Measurements from ENCODE around the gene MGLL.

DNA sequence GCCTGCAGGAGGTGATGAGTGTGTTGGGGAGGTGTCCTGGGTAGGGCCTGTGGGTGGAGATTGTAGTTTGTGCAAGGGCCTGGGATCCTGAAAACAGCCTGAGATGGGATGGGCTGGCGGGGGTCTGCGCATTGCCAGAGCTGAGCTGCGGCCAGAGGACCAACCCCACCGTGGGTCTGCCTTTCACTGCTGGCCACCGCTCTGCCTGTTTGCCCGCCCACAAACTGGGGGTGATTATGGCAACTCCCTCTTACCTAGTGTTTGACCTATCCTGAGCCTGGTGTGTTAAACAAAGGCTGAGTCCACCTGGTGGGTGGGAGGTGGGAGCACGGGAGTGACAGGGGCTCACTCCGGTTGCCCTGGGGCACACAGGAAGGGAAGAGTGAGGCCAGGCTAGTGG lies 139.8 kb downstream of the MGLL start:
- TF ChIP-seq, protein P1, sequence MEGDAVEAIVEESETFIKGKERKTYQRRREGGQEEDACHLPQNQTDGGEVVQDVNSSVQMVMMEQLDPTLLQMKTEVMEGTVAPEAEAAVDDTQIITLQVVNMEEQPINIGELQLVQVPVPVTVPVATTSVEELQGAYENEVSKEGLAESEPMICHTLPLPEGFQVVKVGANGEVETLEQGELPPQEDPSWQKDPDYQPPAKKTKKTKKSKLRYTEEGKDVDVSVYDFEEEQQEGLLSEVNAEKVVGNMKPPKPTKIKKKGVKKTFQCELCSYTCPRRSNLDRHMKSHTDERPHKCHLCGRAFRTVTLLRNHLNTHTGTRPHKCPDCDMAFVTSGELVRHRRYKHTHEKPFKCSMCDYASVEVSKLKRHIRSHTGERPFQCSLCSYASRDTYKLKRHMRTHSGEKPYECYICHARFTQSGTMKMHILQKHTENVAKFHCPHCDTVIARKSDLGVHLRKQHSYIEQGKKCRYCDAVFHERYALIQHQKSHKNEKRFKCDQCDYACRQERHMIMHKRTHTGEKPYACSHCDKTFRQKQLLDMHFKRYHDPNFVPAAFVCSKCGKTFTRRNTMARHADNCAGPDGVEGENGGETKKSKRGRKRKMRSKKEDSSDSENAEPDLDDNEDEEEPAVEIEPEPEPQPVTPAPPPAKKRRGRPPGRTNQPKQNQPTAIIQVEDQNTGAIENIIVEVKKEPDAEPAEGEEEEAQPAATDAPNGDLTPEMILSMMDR (IDR thresholded peaks at IDR 0.05 in 2 of 3, conservative IDR thresholded peaks at IDR 0.05 in 1 of 3; ENCODE audit: borderline replicate concordance in 1 of 3, insufficient read depth in 1 of 3, low read depth in 2 of 3, low read length in 2 of 3): no peak
- no peak for TF ChIP-seq POLR2AphosphoS5 (IDR thresholded peaks at IDR 0.05; ENCODE audit: low read depth, low read length)
- no peak for TF ChIP-seq EZH2 (IDR thresholded peaks at IDR 0.05)
- TF ChIP-seq, protein P2, sequence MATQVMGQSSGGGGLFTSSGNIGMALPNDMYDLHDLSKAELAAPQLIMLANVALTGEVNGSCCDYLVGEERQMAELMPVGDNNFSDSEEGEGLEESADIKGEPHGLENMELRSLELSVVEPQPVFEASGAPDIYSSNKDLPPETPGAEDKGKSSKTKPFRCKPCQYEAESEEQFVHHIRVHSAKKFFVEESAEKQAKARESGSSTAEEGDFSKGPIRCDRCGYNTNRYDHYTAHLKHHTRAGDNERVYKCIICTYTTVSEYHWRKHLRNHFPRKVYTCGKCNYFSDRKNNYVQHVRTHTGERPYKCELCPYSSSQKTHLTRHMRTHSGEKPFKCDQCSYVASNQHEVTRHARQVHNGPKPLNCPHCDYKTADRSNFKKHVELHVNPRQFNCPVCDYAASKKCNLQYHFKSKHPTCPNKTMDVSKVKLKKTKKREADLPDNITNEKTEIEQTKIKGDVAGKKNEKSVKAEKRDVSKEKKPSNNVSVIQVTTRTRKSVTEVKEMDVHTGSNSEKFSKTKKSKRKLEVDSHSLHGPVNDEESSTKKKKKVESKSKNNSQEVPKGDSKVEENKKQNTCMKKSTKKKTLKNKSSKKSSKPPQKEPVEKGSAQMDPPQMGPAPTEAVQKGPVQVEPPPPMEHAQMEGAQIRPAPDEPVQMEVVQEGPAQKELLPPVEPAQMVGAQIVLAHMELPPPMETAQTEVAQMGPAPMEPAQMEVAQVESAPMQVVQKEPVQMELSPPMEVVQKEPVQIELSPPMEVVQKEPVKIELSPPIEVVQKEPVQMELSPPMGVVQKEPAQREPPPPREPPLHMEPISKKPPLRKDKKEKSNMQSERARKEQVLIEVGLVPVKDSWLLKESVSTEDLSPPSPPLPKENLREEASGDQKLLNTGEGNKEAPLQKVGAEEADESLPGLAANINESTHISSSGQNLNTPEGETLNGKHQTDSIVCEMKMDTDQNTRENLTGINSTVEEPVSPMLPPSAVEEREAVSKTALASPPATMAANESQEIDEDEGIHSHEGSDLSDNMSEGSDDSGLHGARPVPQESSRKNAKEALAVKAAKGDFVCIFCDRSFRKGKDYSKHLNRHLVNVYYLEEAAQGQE (IDR thresholded peaks at IDR 0.05; ENCODE audit: low read depth): no peak
- TF ChIP-seq CBX3 (IDR thresholded peaks at IDR 0.05; ENCODE audit: low read depth): no peak
- no peak for TF ChIP-seq POLR2A (IDR thresholded peaks at IDR 0.05; ENCODE audit: borderline replicate concordance, extremely low read depth, insufficient read depth, insufficient read length)
- TF ChIP-seq CEBPB (IDR thresholded peaks at IDR 0.05; ENCODE audit: low read depth): no peak
- TF ChIP-seq RAD21 (IDR thresholded peaks at IDR 0.05; ENCODE audit: low read depth): no peak
- no peak for TF ChIP-seq SP1 (IDR thresholded peaks at IDR 0.05; ENCODE audit: low read depth)
- TF ChIP-seq JUND (IDR thresholded peaks at IDR 0.05): no peak
- no peak for TF ChIP-seq SIN3A (IDR thresholded peaks at IDR 0.05; ENCODE audit: low read depth)
- no peak for TF ChIP-seq EGR1 (IDR thresholded peaks at IDR 0.05; ENCODE audit: low read depth)
- TF ChIP-seq ELF1 (IDR thresholded peaks at IDR 0.05; ENCODE audit: borderline replicate concordance, low read depth): no peak
- TF ChIP-seq EZH2phosphoT487 (IDR thresholded peaks at IDR 0.05; ENCODE audit: borderline replicate concordance): no peak
